ENCODE results near the gene SH2D6. TPM values are rescaled to one million over a fixed set of nuclear protein-coding genes. Genes with fewer than 3 reads are reported as not detected.
A peak's percentile ranks its signal among the peaks of the same experiment; 100 is the strongest.

The SH2D6 gene
- total RNA-seq, 1 donor from 2014 or later: not detected

- Histone ChIP-seq H3K27me3 (ENCODE audit: control insufficient read depth, insufficient read depth, low read length) (no peaks in the 10 kb centered on the region), H3K36me3 (ENCODE audit: control insufficient read depth, insufficient read depth, low read length) (no peaks in the 10 kb centered on the region), H3K4me3 (ENCODE audit: low read depth, low read length) (no peak overlapping the region)
- no peak for TF ChIP-seq CTCF (IDR thresholded peaks at IDR 0.05; ENCODE audit: insufficient read depth, low read length, severe bottlenecking)
- DNase-seq (ENCODE audit: low read depth) (no peak), FAIRE-seq (no peak)
Observed at GRCh38 chr2:85458601-85459563, 40.4 kb downstream of the SH2D6 start.

GRCh38 chr2:85459771-85460170, 41.3 kb downstream of the SH2D6 start:
- Histone ChIP-seq H3K27me3 (ENCODE audit: control insufficient read depth, insufficient read depth, low read length) (no peaks in the 10 kb centered on the region), H3K36me3 (ENCODE audit: control insufficient read depth, insufficient read depth, low read length) (no peaks in the 10 kb centered on the region), H3K4me3 (ENCODE audit: low read depth, low read length) (no peak overlapping the region)
- TF ChIP-seq CTCF (IDR thresholded peaks at IDR 0.05; ENCODE audit: insufficient read depth, low read length, severe bottlenecking): no peak
- DNase-seq (ENCODE audit: low read depth): no peak
- FAIRE-seq: no peak

GRCh38 chr2:85462322-85462721, 43.8 kb downstream of the SH2D6 start:
- no peaks in the 10 kb centered on the region for H3K27me3 ChIP-seq (ENCODE audit: control insufficient read depth, insufficient read depth, low read length)
- TF ChIP-seq CTCF (IDR thresholded peaks at IDR 0.05; ENCODE audit: insufficient read depth, low read length, severe bottlenecking): no peak
- H3K36me3 ChIP-seq (ENCODE audit: control insufficient read depth, insufficient read depth, low read length): no peaks in the 10 kb centered on the region
- DNase-seq (ENCODE audit: low read depth): no peak
- no peak overlapping the region for H3K4me3 ChIP-seq (ENCODE audit: low read depth, low read length)
- no peak for FAIRE-seq

GRCh38 chr2:85468096-85468703, 49.7 kb downstream of the SH2D6 start:
- H3K27me3 ChIP-seq (ENCODE audit: control insufficient read depth, insufficient read depth, low read length): no peaks in the 10 kb centered on the region
- FAIRE-seq (no peak), DNase-seq (ENCODE audit: low read depth) (no peak)
- H3K4me3 ChIP-seq (ENCODE audit: low read depth, low read length): no peak overlapping the region
- no peaks in the 10 kb centered on the region for H3K36me3 ChIP-seq (ENCODE audit: control insufficient read depth, insufficient read depth, low read length)
- TF ChIP-seq CTCF (IDR thresholded peaks at IDR 0.05; ENCODE audit: insufficient read depth, low read length, severe bottlenecking): no peak

- FAIRE-seq: no peak
- DNase-seq (ENCODE audit: low read depth): peak; percentile 52
- Histone ChIP-seq H3K27me3 (ENCODE audit: control insufficient read depth, insufficient read depth, low read length) (no peaks in the 10 kb centered on the region), H3K36me3 (ENCODE audit: control insufficient read depth, insufficient read depth, low read length) (no peaks in the 10 kb centered on the region), H3K4me3 (ENCODE audit: low read depth, low read length) (no peak overlapping the region)
- TF ChIP-seq CTCF (IDR thresholded peaks at IDR 0.05; ENCODE audit: insufficient read depth, low read length, severe bottlenecking): no peak
Observed at GRCh38 chr2:85468704-85469349, 50.3 kb downstream of the SH2D6 start.
